HG03575 (cell line): ENCODE measurements around the gene KLHDC4.
"Not testable (repeated sequence)": the region's sequence is repeated elsewhere in the genome, so short reads cannot be mapped to it uniquely, and the experiment has no call there.

ENCODE experiments used
- ATAC-seq: cut with Tn5 transposase; IDR thresholded peaks from one replicate; pipeline ENCODE4 v1.9.1; 2021; ENCODE audit not compliant: unreplicated experiment, insufficient number of reproducible peaks, low FRiP score; ENCODE audit errors: extremely low read depth

The KLHDC4 gene

DNA sequence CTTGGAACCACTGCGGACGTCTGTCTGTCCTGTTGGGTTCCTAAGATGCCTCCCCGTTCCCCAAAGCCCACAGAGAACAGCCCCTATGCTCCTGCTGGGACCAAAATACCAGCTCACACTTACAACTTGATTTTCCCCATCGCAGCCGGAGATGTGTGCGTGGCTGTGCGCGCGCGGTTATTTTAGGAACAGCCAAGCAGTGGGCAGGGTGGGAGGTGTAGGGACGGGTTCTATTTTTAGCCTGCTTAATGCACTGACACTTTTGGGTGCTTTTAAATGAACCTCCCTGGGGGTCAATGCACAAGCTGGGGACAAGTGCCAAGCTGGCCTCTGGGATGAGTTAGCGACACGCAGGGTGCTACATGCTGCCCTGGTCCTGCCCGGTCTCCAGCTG is 74.1 kb downstream of the KLHDC4 start:
- no peak for ATAC-seq

DNA sequence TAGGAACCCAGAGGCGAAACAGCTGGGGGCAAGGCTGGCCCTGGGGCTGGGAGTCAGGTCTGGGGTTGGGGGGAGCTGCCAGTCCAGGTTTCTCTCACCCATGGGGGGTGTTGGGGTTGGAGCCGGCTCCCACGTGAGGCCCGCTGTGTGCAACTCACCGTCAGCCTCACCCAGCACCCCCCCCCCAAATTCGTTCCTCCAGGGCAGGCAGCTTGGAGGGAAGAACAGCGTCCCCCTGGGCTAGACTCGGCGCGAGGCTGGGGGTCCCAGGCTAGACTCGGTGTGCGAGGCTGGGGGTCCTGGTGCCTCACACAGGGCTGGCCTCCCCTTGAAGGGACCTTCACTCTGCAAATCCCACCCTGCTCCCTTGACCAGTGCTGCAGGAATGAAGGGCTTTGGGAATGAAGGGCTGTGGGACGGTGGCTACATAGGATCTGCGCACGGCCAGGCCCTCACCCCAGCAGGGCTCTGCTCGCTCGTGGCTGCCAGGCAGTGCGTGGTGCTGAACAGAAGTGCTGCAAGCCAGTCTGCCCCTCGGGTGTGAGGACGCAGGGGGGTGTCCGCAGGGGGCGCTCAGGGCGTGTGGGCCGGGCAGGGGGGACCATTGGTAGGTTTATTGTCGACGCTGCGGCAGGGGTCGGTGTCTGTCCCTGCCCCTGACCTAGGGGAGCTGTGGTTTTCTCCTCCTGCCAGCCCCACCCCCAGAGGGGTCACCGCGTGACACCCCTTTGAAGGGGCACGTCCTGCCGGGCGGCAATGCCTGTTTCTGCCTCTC is 74.7 kb downstream of the KLHDC4 start:
- ATAC-seq = no peak

- ATAC-seq = no peak
These were observed 75.8 kb downstream of the KLHDC4 start for GRCh38 chr16:87689956-87690465.

- no peak for ATAC-seq
These were observed 76.6 kb downstream of the KLHDC4 start for GRCh38 chr16:87688876-87689815.

DNA sequence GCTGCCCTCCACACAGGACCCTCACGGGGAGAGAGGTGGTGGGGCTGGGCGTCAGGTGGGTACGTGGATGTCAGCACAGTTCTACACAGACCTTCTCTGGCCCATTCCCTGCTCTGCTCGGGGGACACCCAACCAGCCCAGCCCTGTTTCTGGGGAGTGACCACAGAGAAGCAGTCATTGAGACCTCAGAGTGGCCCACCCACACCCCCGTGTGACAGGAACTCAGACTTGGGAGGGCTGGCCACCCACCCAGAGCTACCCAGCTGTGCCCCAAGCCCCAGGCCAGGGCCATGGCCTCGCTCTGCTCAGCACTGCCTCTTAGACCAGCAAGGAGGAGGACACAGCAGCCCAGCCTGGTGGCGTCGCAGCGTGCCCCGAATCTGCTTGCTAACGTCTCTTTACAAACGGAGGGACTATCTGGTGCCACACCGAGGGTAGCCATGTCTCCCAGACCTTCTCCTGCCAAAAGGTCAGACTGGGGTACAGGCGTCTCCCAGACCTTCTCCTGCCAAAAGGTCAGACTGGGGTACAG is 77.7 kb downstream of the KLHDC4 start:
- ATAC-seq = no peak

DNA sequence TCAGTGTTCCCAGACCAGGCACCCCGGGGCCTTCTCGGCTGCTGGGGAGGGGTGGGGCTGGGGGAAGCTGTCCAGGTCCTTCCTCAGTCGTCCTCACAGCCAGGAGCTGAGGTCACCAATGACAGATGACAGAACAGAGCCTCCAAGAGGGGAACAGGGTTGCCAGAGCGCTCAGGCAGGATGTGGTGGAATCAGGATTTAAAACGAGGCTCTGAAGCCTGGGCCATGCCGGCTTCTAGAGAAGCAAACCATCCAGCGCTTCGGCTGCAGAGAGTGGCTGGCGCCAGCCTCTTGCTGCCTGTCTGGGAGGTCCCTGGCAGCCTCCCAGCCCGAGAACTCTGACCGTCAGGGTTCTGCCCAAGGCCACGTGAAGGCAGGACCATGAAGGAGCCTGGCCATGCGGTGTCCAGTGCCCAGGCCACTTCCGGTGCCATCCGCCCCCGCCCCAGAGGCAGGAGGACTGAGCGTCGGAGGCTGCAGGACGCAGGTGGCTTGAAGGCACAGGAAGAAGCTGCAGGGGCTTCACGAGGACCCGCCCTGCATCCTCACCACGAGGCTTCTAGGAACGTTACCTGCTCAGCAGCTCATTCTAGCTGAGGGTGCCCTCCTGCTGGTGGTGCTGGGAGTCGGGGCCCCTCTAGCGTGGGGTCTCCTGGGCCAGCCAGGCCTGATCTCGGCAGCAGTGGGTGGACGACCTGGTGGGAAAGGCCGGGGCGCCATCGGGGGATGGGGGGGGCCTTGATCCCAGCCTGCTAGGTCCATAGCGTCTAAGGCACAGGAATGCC is 78.5 kb downstream of the KLHDC4 start:
- no peak for ATAC-seq

- no peak for ATAC-seq
These were observed 79.1 kb downstream of the KLHDC4 start for GRCh38 chr16:87686697-87687096.

DNA sequence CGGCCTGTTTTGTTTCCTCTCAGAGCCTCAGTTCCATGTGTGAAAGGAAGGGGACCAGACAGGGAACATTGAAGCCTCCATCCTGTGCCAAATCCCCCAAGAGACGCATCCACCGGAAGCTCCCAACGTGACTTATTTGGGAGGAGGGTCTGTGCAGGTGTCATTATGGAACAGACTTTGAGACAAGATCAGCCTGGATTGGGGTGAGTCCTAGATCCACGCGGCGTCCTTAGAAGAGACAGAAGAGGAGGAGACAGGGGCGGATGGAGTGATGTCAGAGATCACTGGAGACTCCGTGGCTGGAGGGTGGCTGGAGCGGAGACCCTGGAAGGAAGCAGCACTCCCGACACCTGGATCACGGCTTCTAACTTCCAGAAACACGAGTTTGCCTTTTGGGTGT is 80.0 kb downstream of the KLHDC4 start:
- ATAC-seq = no peak

GRCh38 chr16:87685405-87685755 is 80.4 kb downstream of the KLHDC4 start:
- ATAC-seq = no peak

DNA sequence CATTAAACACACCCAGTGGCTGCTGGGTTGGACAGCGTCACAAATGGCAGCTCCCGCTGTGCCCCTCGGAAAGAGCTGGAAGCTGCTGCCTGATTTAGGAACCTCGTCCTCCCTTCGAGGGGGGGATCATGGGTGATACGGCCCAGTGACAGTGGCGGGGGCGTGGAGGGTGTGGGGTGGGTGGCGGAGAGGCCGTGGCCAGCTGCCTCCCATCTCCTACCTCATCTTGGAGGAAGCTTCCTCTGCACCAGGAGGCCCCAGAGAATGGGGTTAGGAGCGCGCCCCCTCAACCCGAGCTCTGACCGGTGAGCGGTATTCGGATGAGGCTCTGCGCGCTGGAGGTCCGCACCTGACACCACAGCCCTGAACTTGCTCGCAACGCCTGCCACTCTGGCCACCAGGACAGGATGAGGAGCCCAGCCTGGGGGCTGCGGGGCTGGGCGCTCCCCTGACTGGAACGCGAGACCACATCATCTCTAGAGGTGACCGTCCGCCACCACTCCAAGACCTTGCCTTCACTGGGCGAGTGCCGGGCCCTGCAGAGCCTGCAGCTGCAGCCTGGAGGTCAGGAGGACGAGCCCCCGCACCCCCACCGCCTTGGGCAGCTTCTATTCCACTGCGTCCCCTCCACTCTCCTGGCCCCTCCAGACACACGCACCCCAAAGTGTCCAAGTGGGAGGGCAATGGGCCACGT is 80.9 kb downstream of the KLHDC4 start:
- ATAC-seq = no peak

- ATAC-seq = no peak
These were observed 81.6 kb downstream of the KLHDC4 start for GRCh38 chr16:87684106-87684677.

GRCh38 chr16:87682852-87683399 is 82.9 kb downstream of the KLHDC4 start:
- ATAC-seq = no peak

DNA sequence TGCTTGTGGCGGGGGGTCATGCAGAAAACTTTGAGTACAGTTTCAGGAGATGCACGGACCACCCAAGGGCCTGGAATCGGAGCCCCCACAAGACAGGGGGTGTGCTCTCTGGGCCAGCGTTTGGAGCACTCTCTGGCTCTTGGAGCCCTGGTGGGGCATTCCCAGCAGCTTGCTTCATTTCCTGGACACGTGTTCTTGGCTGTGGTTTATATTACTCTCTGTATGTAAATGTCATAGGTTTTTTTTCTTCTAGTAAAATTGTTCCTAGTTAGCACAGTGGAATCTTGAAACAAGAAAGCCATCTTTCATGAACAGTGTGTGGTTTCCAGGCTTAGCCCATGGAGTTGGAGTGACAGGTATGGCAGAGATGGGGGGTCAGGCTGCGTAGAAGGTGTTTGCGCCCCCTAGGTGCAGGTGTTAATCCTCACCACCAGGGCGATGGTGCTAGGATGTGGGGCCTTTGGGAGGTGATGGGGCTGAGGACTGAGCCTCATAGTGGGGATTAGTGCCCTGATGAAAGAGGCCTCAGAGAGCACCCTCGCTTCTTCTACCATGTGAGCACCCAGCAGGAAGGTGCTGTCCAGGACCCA is 83.7 kb downstream of the KLHDC4 start:
- no peak for ATAC-seq

GRCh38 chr16:87681051-87681602 is 84.7 kb downstream of the KLHDC4 start:
- ATAC-seq = not testable (repeated sequence)

DNA sequence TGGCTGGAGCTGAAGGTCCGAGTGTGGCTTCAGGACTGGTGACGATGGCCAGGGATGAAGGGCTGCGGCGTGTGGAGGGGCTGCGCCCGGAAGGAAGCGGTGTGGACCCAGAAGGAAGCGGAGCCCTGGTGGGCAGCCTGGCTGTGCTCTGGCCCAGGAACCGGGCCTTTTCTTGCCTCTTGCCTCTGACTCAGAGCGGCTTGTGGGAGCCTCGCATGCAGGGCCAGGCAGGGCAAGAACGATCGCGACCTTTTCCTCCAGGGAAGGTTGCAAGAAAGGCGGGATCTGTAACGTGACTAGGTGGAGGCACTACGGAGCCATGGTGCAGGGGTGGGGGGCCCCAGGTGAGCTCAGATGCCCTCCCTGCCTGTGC is 85.5 kb downstream of the KLHDC4 start:
- ATAC-seq = no peak

- ATAC-seq = no peak
These were observed 86.1 kb downstream of the KLHDC4 start for GRCh38 chr16:87679593-87680271.

- no peak for ATAC-seq
These were observed 87.2 kb downstream of the KLHDC4 start for GRCh38 chr16:87678618-87679017.
